GM12878 (cell line): ENCODE data around the gene LMAN2L. TPM values are rescaled to one million over a fixed set of nuclear protein-coding genes. Genes with fewer than 3 reads are reported as not detected.

ENCODE experiments used
- ATAC-seq: fragments of 200-7000 bp; cut with Tn5 transposase; 3 replicates; pipeline ENCODE4 v1.9.1; 2020; ENCODE audit warnings: mild to moderate bottlenecking, moderate library complexity
- BruUV-seq: library from RNA; stranded (reverse); fragments of 400-500 nt; replicated peaks from 2 replicates; lab custom pipeline; 2021; lab: Mats Ljungman, UMichigan
- CTCF ChIA-PET: fragments of 300-600 bp; sonication (Branson Sonifier 250); formaldehyde crosslinking; extraction: SDS; loops from one replicate; lab custom pipeline; 2021; ENCODE audit warnings: inconsistent platforms; lab: Yijun Ruan, JAX
- POLR2A ChIA-PET: fragments of 350-600 bp; formaldehyde crosslinking; extraction: SDS; loops from one replicate; lab custom pipeline; 2021; ENCODE audit warnings: inconsistent platforms; lab: Charles Lee
- RAD21 ChIA-PET: fragments of 300-600 bp; sonication (Branson Sonifier 250); formaldehyde crosslinking; loops from one replicate; lab custom pipeline; 2023; ENCODE audit warnings: antibody characterized with exemption; ENCODE audit not compliant: unreplicated experiment; lab: Charles Lee
- SMC1A ChIA-PET: fragments of 300-600 bp; sonication (Branson Sonifier 250); formaldehyde crosslinking; loops from one replicate; lab custom pipeline; 2023; ENCODE audit not compliant: unreplicated experiment, uncharacterized antibody; lab: Charles Lee
- DNase-seq: peaks from one replicate; pipeline ENCODE4 v3.0.0-alpha.2; 2011; ENCODE audit warnings: low read depth, low spot score
- FAIRE-seq: peaks from 3 replicates; lab custom pipeline; 2011; peaks lifted over from hg19 to GRCh38; lab: Jason Lieb, UNC
- H2AFZ ChIP-seq: 2 replicates; pipeline ENCODE4 v1.6.0; 2011; ENCODE audit warnings: low read depth, low read length, control low read depth; ENCODE audit not compliant: control insufficient read depth
- H3K27ac ChIP-seq: 2 replicates; pipeline ENCODE4 v1.5.1; 2011; ENCODE audit warnings: control low read depth; ENCODE audit not compliant: control insufficient read depth, insufficient read depth
- H3K27me3 ChIP-seq, 2 experiments: replicated peaks in 1 of 2; 2 replicates each; pipeline versions ENCODE4 v1.6.0 to v1.6.1; 2011; ENCODE audit warnings: low read length in 1 of 2; ENCODE audit not compliant: control insufficient read depth in 2 of 2, insufficient read depth in 2 of 2
- H3K36me3 ChIP-seq, 2 experiments: 2 replicates each; pipeline ENCODE4 v1.5.1; 2011; ENCODE audit warnings: low read length in 1 of 2; ENCODE audit not compliant: control insufficient read depth in 2 of 2, insufficient read depth in 2 of 2
- H3K4me1 ChIP-seq: 2 replicates; pipeline ENCODE4 v1.6.1; 2011; ENCODE audit warnings: mild to moderate bottlenecking, low read length, moderate library complexity, mixed read lengths; ENCODE audit not compliant: control insufficient read depth, insufficient read depth
- H3K4me2 ChIP-seq: 2 replicates; pipeline ENCODE4 v1.6.0; 2011; ENCODE audit warnings: control low read depth; ENCODE audit not compliant: control insufficient read depth, insufficient read depth
- H3K4me3 ChIP-seq: fragments of 200-600 bp; sonication (generic); 2 replicates; pipeline ENCODE4 v1.5.1; 2016
- H3K79me2 ChIP-seq: 2 replicates; pipeline ENCODE4 v1.6.0; 2011; ENCODE audit warnings: low read length; ENCODE audit not compliant: control insufficient read depth, insufficient read depth
- H3K9ac ChIP-seq: 2 replicates; pipeline ENCODE4 v1.8.0; 2011; ENCODE audit warnings: low read length, control low read depth, mixed read lengths; ENCODE audit not compliant: control insufficient read depth, insufficient read depth
- H3K9me3 ChIP-seq: replicated peaks from 3 replicates; pipeline ENCODE4 v1.5.1; 2011; ENCODE audit warnings: mild to moderate bottlenecking, low read length; ENCODE audit not compliant: control insufficient read depth, insufficient read depth
- H4K20me1 ChIP-seq: 2 replicates; pipeline ENCODE4 v1.6.0; 2011; ENCODE audit not compliant: control insufficient read depth, insufficient read depth
- ETV6 ChIP-seq, 2 experiments: fragments of 450-650 bp in 1 of 2; IDR thresholded peaks in 1 of 2; conservative IDR thresholded peaks in 1 of 2; 2 replicates each; pipeline ENCODE4 v1.6.1; 2014; ENCODE audit warnings: antibody characterized with exemption in 1 of 2, borderline replicate concordance in 1 of 2, low read depth in 1 of 2, mild to moderate bottlenecking in 1 of 2, moderate library complexity in 1 of 2
- FOXK2 ChIP-seq: fragments of 450-650 bp; IDR thresholded peaks from 2 replicates; pipeline ENCODE4 v1.6.1; 2017; ENCODE audit warnings: mild to moderate bottlenecking, moderate library complexity
- GABPA ChIP-seq: IDR thresholded peaks from 2 replicates; pipeline ENCODE4 v1.6.1; 2014; ENCODE audit warnings: antibody characterized with exemption, low read depth, mild to moderate bottlenecking, inconsistent platforms
- RELA ChIP-seq: fragments of 450-650 bp; IDR thresholded peaks from 2 replicates; pipeline ENCODE4 v1.8.0; 2014; ENCODE audit warnings: borderline replicate concordance; ENCODE audit not compliant: partially characterized antibody
- SIN3A ChIP-seq: IDR thresholded peaks from 2 replicates; pipeline ENCODE4 v1.6.1; 2012; ENCODE audit warnings: low read depth, low read length, improper control_type of control experiment
- ZNF592 ChIP-seq: fragments of 450-650 bp; IDR thresholded peaks from 2 replicates; pipeline ENCODE4 v1.6.1; 2017; ENCODE audit warnings: mild to moderate bottlenecking, moderate library complexity
- WGBS: methylation state at CpG from one replicate; pipeline ENCODE4 v1.1.6; 2016; ENCODE audit warnings: low lambda C conversion rate; ENCODE audit not compliant: insufficient replicate concordance, insufficient coverage; ENCODE audit errors: missing lambda C conversion rate; 5-methylcytosine and 5-hydroxymethylcytosine counted together
- in situ Hi-C: fragments of 300-500 bp; cut with MboI; formaldehyde crosslinking; loops from 9 replicates; pipeline ENCODE4 v1.14.3; 2018; ENCODE audit warnings: mixed read lengths
- intact Hi-C: fragments of 100-400 bp; cut with micrococcal nuclease; formaldehyde crosslinking; loops from one replicate; pipeline ENCODE4 v1.14.2; 2022; ENCODE audit not compliant: unreplicated experiment
- polyA plus RNA-seq, 11 experiments: library from polyadenylated mRNA; depleted of rRNA in 4 of 11; unstranded in 6 of 11; stranded (reverse) in 5 of 11; fragments of >200 nt; fragmentation: Nextera tagmentation in 4 of 11; fragmentation: Illumina TruSeq in 1 of 11; extraction: Ambion mirVana in 4 of 11; extraction: Trizol in 1 of 11; gene quantifications; 1 replicate in 1 of 11; 2 replicates in 10 of 11; pipeline versions ENCODE4 v1.2.1 to v1.2.3, GENCODE V29; 2011 to 2016; ENCODE audit warnings: inconsistent platforms in 2 of 11, missing spikeins in 2 of 11, low read depth in 1 of 11
- total RNA-seq, 4 experiments: library from RNA; depleted of rRNA in 3 of 4; stranded (reverse); fragments of >200 nt in 3 of 4; fragmentation: Illumina TruSeq in 1 of 4; extraction: Trizol in 1 of 4; gene quantifications; 2 replicates each; pipeline versions ENCODE4 v1.2.1 to v1.2.3, GENCODE V29; 2013 to 2021
- TF ChIP-seq, protein P1 (sequence below), 3 experiments: IDR thresholded peaks in 2 of 3; conservative IDR thresholded peaks in 1 of 3; 2 replicates each; pipeline ENCODE4 v1.5.1; 2011; ENCODE audit warnings: low read depth in 3 of 3, low read length in 3 of 3, mild to moderate bottlenecking in 3 of 3, control low read depth in 2 of 3, moderate library complexity in 2 of 3, inconsistent platforms in 1 of 3, mixed read lengths in 1 of 3; ENCODE audit not compliant: control insufficient read depth in 2 of 3, insufficient read depth in 1 of 3; ENCODE audit errors: extremely low read depth in 1 of 3

LMAN2L gene
- total and polyA plus RNA-seq, 10 of the 15 experiments (the other 5 are each of a cell fraction or from before 2014, with no cell fraction given): 5.7 to 16.3 (median 10.7) TPM

DNA sequence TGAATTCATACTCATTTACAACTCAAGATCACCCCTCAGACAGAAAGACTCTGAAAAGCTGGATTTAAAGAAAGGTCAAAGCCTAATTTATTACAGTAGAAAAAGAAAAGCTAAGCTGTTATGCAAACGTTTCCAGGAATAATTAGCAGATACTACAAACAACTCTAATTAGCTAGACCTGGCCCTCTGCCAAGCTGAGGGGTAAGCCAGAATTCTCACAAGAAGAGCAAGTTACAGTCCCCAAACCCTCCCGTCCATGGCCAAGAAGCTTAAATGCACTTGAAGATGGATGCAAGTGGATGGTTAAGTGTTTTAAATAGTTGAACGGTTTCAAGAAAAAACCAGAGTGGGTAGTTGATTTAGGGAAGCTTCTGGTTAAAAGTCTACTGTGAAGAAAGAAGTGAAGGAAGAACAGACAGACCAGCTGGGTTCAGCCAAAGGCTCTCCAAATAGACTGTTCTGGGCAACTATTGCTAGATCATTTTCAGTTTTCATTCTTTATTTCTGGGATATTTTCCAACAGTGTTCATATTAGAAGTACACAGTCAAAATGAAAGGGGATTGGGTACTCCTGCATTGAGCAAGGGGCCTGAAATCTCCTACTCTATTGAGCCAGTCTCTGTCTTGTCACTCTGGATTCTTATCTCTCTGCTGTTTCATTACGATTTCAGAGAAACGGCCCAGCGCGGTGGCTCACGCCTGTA, 4.8 kb downstream of the LMAN2L start:
- no peak for ATAC-seq
- POLR2A ChIA-PET: interaction anchor here (0.5 to 1.0 kb wide), 4 partner anchors 26 to 548 kb away, joined by 3 to 6 read pairs (median 4); partner anchors contain the start of gene CNNM4
- H3K4me1 ChIP-seq: no peaks in the 10 kb centered on the region
- no peak for DNase-seq
- BruUV-seq: no TSS peak
- H3K79me2 ChIP-seq: peaks cover 13% of the 10 kb centered on the region
- no peaks in the 10 kb centered on the region for H4K20me1 ChIP-seq
- H3K9me3 ChIP-seq: no peaks in the 10 kb centered on the region
- H3K4me3 ChIP-seq: no peak overlapping the region
- SMC1A ChIA-PET: interaction anchor here (1.0 to 3.4 kb wide), 3 partner anchors 12 to 29 kb away, joined by 3 to 12 read pairs (median 3); no protein-coding TSS in a partner anchor
- H3K27ac ChIP-seq: no peak overlapping the region
- TF ChIP-seq RELA (no peak), ETV6 (conservative IDR thresholded peaks at IDR 0.05 in 1 of 2, IDR thresholded peaks at IDR 0.05 in 1 of 2; ENCODE audit: borderline replicate concordance in 1 of 2, low read depth in 1 of 2) (no peak), SIN3A (no peak), FOXK2 (no peak), GABPA (no peak), ZNF592 (no peak)
- TF ChIP-seq, protein P1, sequence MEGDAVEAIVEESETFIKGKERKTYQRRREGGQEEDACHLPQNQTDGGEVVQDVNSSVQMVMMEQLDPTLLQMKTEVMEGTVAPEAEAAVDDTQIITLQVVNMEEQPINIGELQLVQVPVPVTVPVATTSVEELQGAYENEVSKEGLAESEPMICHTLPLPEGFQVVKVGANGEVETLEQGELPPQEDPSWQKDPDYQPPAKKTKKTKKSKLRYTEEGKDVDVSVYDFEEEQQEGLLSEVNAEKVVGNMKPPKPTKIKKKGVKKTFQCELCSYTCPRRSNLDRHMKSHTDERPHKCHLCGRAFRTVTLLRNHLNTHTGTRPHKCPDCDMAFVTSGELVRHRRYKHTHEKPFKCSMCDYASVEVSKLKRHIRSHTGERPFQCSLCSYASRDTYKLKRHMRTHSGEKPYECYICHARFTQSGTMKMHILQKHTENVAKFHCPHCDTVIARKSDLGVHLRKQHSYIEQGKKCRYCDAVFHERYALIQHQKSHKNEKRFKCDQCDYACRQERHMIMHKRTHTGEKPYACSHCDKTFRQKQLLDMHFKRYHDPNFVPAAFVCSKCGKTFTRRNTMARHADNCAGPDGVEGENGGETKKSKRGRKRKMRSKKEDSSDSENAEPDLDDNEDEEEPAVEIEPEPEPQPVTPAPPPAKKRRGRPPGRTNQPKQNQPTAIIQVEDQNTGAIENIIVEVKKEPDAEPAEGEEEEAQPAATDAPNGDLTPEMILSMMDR (IDR thresholded peaks at IDR 0.05 in 2 of 3, conservative IDR thresholded peaks at IDR 0.05 in 1 of 3; ENCODE audit: control insufficient read depth in 2 of 3, extremely low read depth in 1 of 3, insufficient read depth in 1 of 3, low read depth in 3 of 3, low read length in 3 of 3): no peak
- 84% methylated on average over 8 of the region's 8 CpGs for WGBS
- no peak overlapping the region for H2AFZ ChIP-seq
- FAIRE-seq: no peak
- in situ Hi-C loops: no loop called here
- RAD21 ChIA-PET: no interaction called here
- H3K9ac ChIP-seq: no peak overlapping the region
- intact Hi-C loops: no loop called here
- CTCF ChIA-PET: interaction anchor here (2.1 kb wide), 2 partner anchors 25 to 28 kb away, joined by 4 to 5 read pairs; partner anchors contain the start of gene CNNM4
- H3K27me3 ChIP-seq: no peaks in the 10 kb centered on the region
- peaks cover 1 to 11% of the 10 kb centered on the region in 2 experiments for H3K36me3 ChIP-seq
- no peak overlapping the region for H3K4me2 ChIP-seq
